Mesendoderm (in vitro differentiated cells): Measurements from ENCODE around the gene GGT1.
"Not testable (repeated sequence)": the region's sequence is repeated elsewhere in the genome, so short reads cannot be mapped to it uniquely, and the experiment has no call there.

ENCODE experiments used
- DNase-seq: peaks from one replicate; pipeline ENCODE4 v3.0.0; 2013
- H2AK5ac ChIP-seq: 2 replicates; pipeline ENCODE4 v1.6.1; 2013; ENCODE audit warnings: low read length, inconsistent platforms
- H2BK120ac ChIP-seq: 2 replicates; pipeline ENCODE4 v1.6.1; 2013; ENCODE audit warnings: low read depth, mild to moderate bottlenecking, low read length, moderate library complexity, mixed read lengths
- H2BK15ac ChIP-seq: replicated peaks from 2 replicates; pipeline ENCODE4 v1.6.1; 2013; ENCODE audit warnings: low read depth, mild to moderate bottlenecking, moderate library complexity
- H2BK5ac ChIP-seq: 2 replicates; pipeline ENCODE4 v1.6.1; 2013; ENCODE audit warnings: low read length, inconsistent platforms
- H3K18ac ChIP-seq: 2 replicates; pipeline ENCODE4 v1.6.1; 2013; ENCODE audit warnings: mild to moderate bottlenecking, low read length, mixed read lengths
- H3K23ac ChIP-seq: one replicate; pipeline ENCODE4 v1.6.1; 2013; ENCODE audit warnings: low read length
- H3K27ac ChIP-seq: 2 replicates; pipeline ENCODE4 v1.5.1; 2013; ENCODE audit warnings: low read depth, mild to moderate bottlenecking, inconsistent platforms, low read length, moderate library complexity
- H3K27me3 ChIP-seq: 2 replicates; pipeline ENCODE4 v1.6.1; 2013; ENCODE audit warnings: low read length, control low read depth, mild to moderate bottlenecking, inconsistent platforms; ENCODE audit not compliant: insufficient read depth, poor library complexity
- H3K36me3 ChIP-seq: 2 replicates; pipeline ENCODE4 v1.6.1; 2013; ENCODE audit warnings: low read length, inconsistent platforms; ENCODE audit not compliant: control insufficient read depth, insufficient read depth
- H3K4ac ChIP-seq: one replicate; pipeline ENCODE4 v1.6.1; 2013; ENCODE audit warnings: low read depth, mild to moderate bottlenecking, low read length, moderate library complexity
- H3K4me1 ChIP-seq: 2 replicates; pipeline ENCODE4 v1.6.1; 2013; ENCODE audit warnings: low read depth, low read length, inconsistent platforms; ENCODE audit not compliant: control insufficient read depth
- H3K4me2 ChIP-seq: 2 replicates; pipeline ENCODE4 v1.6.1; 2013; ENCODE audit warnings: low read length
- H3K4me3 ChIP-seq: 2 replicates; pipeline ENCODE4 v1.5.1; 2013; ENCODE audit warnings: mild to moderate bottlenecking, low read length
- H3K56ac ChIP-seq: one replicate; pipeline ENCODE4 v1.6.1; 2013; ENCODE audit warnings: low read length
- H3K79me1 ChIP-seq: 2 replicates; pipeline ENCODE4 v1.6.1; 2013; ENCODE audit warnings: low read length, inconsistent platforms
- H3K79me2 ChIP-seq: 2 replicates; pipeline ENCODE4 v1.6.1; 2013; ENCODE audit warnings: mild to moderate bottlenecking, low read length; ENCODE audit not compliant: control insufficient read depth, insufficient read depth
- H3K9ac ChIP-seq: 2 replicates; pipeline ENCODE4 v1.6.1; 2013; ENCODE audit warnings: low read length, inconsistent platforms
- H4K5ac ChIP-seq: one replicate; pipeline ENCODE4 v1.6.1; 2013; ENCODE audit warnings: low read length
- H4K8ac ChIP-seq: one replicate; pipeline ENCODE4 v1.6.1; 2013; ENCODE audit warnings: low read depth, mild to moderate bottlenecking, control low read depth, low read length, moderate library complexity
- WGBS: extraction: QIAGEN DNeasy Blood & Tissue Kit; methylation state at CpG from one replicate; pipeline ENCODE4 v1.1.7; 2013; ENCODE audit warnings: low lambda C conversion rate, missing lambda C conversion rate; ENCODE audit not compliant: insufficient coverage; ENCODE audit errors: extremely low coverage; 5-methylcytosine and 5-hydroxymethylcytosine counted together

GGT1 gene

DNA sequence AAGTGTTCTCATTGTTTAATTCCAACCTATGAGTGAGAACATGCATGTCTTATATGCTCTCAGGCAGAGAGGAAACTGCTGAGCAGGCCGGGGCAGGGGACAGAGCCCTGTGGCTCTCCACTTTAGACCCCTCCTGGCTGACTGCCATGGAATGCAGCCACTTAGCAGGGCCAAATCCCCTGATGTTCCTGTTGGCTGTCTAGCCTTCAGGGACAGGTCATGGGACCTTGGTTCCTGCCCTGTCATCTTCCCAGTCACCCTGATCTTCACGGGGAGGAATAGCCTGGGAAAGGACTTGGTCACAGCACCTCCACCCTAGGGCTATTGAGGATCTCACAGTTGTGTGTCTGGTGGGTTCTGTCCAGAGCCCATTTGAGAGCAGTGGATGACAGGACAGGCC is 3.3 kb downstream of the GGT1 start:
- WGBS: no CpG with 5 or more reads among the region's 2 CpGs
- not testable (repeated sequence) for H3K4me1 ChIP-seq, H3K9ac ChIP-seq, H3K4me3 ChIP-seq, H2AK5ac ChIP-seq, H3K4me2 ChIP-seq, H4K8ac ChIP-seq, H3K23ac ChIP-seq, H3K79me2 ChIP-seq, H3K27ac ChIP-seq, H3K79me1 ChIP-seq, H2BK15ac ChIP-seq, H3K18ac ChIP-seq, H2BK5ac ChIP-seq, H2BK120ac ChIP-seq, H3K56ac ChIP-seq, H4K5ac ChIP-seq, H3K36me3 ChIP-seq, H3K4ac ChIP-seq, H3K27me3 ChIP-seq
- DNase-seq: peak; percentile 53

DNA sequence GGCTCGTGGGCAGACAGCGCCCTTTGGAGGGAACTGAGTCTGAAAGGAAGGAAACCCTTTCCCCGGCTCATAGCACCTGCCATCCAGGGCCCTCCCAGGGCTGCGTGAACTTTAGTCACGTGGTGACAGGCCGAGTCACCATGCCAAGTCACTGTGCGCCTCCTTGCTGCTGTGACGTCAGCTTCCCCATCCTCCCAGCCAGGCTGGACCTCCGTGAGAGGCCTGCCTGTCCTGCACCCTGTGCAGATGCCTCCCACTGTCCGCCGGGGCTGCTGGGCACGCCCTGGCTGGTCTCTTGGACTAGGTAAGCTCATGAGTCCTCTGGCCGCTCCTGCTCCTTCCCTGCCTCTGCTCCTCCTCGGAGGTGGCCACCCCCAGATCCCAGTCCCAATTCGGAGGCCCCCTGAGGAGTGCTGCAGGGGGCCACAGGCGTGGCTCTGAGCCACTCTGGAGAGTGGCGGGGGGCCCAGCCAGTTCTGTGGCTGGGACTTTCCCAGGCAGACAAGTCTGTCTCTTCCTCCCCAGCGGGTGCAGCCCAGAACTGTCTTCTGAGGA is 4.5 kb downstream of the GGT1 start:
- H2BK15ac ChIP-seq, DNase-seq, H3K27me3 ChIP-seq, H3K36me3 ChIP-seq, H3K9ac ChIP-seq, H4K8ac ChIP-seq, H2BK120ac ChIP-seq, H4K5ac ChIP-seq, H3K79me2 ChIP-seq, H3K79me1 ChIP-seq, H3K4ac ChIP-seq, H2BK5ac ChIP-seq, H2AK5ac ChIP-seq, H3K4me3 ChIP-seq, H3K23ac ChIP-seq, H3K4me2 ChIP-seq, H3K56ac ChIP-seq, H3K27ac ChIP-seq, H3K4me1 ChIP-seq, H3K18ac ChIP-seq: not testable (repeated sequence)
- WGBS: no CpG with 5 or more reads among the region's 18 CpGs

DNA sequence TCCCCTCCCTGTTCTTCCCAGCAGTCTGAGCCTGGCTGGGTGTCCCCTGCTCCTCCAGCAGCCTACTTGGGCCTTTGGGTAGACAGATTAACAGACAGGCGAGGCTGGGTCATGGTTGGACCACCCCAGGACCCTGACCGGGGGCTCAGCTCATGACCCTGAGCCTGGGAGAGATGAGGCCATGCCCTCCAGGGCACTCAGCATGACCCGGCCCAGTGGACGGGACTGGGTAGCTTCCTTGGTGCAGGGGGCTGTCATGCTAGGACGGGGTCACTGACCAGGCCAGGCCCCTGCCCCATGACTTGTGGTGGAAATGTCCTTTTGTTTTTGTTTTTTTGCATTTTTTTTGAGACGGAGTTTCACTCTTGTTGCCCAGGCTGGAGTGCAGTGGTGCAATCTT is 5.3 kb downstream of the GGT1 start:
- H3K79me2 ChIP-seq, H2BK15ac ChIP-seq, H4K8ac ChIP-seq, H2BK120ac ChIP-seq, DNase-seq, H2BK5ac ChIP-seq, H3K23ac ChIP-seq, H3K36me3 ChIP-seq, H3K79me1 ChIP-seq, H3K27ac ChIP-seq, H3K27me3 ChIP-seq, H3K4me1 ChIP-seq, H2AK5ac ChIP-seq, H3K4me3 ChIP-seq, H3K4me2 ChIP-seq, H4K5ac ChIP-seq, H3K56ac ChIP-seq, H3K18ac ChIP-seq, H3K4ac ChIP-seq, H3K9ac ChIP-seq: not testable (repeated sequence)
- no CpG with 5 or more reads among the region's 6 CpGs for WGBS

DNA sequence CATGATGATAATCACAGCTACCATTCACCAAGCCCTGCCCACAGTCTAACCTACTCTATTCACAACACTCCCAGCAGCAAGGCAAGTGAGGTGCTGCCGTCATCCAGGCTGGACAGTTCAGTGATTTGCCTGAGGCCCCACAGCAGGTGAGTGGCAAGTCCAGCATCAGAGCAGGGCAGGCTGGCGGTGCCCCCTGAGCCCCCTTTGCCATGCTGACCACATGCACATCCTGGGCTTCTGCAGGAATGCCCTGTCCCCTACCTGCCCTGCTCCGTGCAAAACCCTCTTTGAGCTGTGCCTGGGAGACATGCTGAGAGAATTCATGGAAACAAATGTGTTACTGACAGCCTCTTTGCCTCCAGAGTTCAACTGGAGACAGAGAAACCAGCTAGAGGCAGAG is 6.9 kb downstream of the GGT1 start:
- no CpG with 5 or more reads among the region's 3 CpGs for WGBS
- H3K56ac ChIP-seq, H3K9ac ChIP-seq, H4K8ac ChIP-seq, H3K18ac ChIP-seq, H3K27me3 ChIP-seq, H2AK5ac ChIP-seq, H3K23ac ChIP-seq, H3K79me1 ChIP-seq, H3K36me3 ChIP-seq, H3K4me2 ChIP-seq, H3K4me1 ChIP-seq, H2BK15ac ChIP-seq, H2BK120ac ChIP-seq, H3K27ac ChIP-seq, H4K5ac ChIP-seq, DNase-seq, H3K4ac ChIP-seq, H3K4me3 ChIP-seq, H3K79me2 ChIP-seq, H2BK5ac ChIP-seq: not testable (repeated sequence)

DNA sequence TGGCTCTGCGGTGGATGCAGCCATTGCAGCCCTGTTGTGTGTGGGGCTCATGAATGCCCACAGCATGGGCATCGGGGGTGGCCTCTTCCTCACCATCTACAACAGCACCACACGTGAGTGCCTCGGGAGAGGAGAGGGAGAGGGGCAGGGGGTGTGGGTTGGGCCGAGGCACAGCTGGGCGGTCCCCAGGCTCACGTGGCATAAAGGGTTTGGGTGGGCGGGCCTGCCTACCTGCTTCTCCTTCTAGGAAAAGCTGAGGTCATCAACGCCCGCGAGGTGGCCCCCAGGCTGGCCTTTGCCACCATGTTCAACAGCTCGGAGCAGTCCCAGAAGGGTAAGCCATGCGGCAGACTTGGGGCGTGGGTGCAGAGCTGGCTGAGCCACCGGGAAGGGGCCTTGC is 11.8 kb downstream of the GGT1 start:
- not testable (repeated sequence) for H3K79me2 ChIP-seq, H2BK15ac ChIP-seq, H2AK5ac ChIP-seq, H3K56ac ChIP-seq, H3K4me3 ChIP-seq, H3K79me1 ChIP-seq, H2BK5ac ChIP-seq, H4K5ac ChIP-seq, H3K27ac ChIP-seq, H4K8ac ChIP-seq, H3K4me2 ChIP-seq, H3K36me3 ChIP-seq, H3K9ac ChIP-seq, H3K4ac ChIP-seq, H3K23ac ChIP-seq, H2BK120ac ChIP-seq, H3K18ac ChIP-seq, H3K4me1 ChIP-seq, H3K27me3 ChIP-seq
- peak; percentile 52 for DNase-seq
- WGBS: no CpG with 5 or more reads among the region's 15 CpGs

GRCh38 chr22:24621244-24621643 is 18.3 kb downstream of the GGT1 start:
- H3K9ac ChIP-seq, H4K5ac ChIP-seq, H2BK120ac ChIP-seq, H3K4me3 ChIP-seq, DNase-seq, H3K27me3 ChIP-seq, H3K36me3 ChIP-seq, H2BK15ac ChIP-seq, H3K4me2 ChIP-seq, H4K8ac ChIP-seq, H3K18ac ChIP-seq, H3K56ac ChIP-seq, H2AK5ac ChIP-seq, H3K79me1 ChIP-seq, H3K23ac ChIP-seq, H3K27ac ChIP-seq, H3K79me2 ChIP-seq, H3K4ac ChIP-seq, H3K4me1 ChIP-seq, H2BK5ac ChIP-seq: not testable (repeated sequence)
- no CpG with 5 or more reads among the region's 5 CpGs for WGBS
